HepG2 (cell line): ENCODE results near the gene ZFHX3. TPM values are rescaled to one million over a fixed set of nuclear protein-coding genes. Genes with fewer than 3 reads are reported as not detected.

Source experiments
- ASH2L ChIP-seq: fragments of 300-600, 200-600 bp; sonication (generic); IDR thresholded peaks from 2 replicates; pipeline ENCODE4 v1.7.0; 2017; ENCODE audit warnings: low read depth, mild to moderate bottlenecking, moderate library complexity, mixed read lengths, low read length; ENCODE audit not compliant: insufficient read length
- ELF1 ChIP-seq: sonication (generic); formaldehyde crosslinking; IDR thresholded peaks from 2 replicates; pipeline ENCODE4 v1.4.0; 2020; ENCODE audit warnings: missing genetic modification reagents
- HOXA3 ChIP-seq: sonication (generic); formaldehyde crosslinking; IDR thresholded peaks from 2 replicates; pipeline ENCODE4 v1.5.0; 2020; ENCODE audit warnings: missing genetic modification reagents
- KDM1A ChIP-seq: IDR thresholded peaks from 2 replicates; pipeline ENCODE4 v1.6.1; 2016; ENCODE audit warnings: missing compliant biosample characterization
- KLF6 ChIP-seq: IDR thresholded peaks from 2 replicates; pipeline ENCODE4 v1.8.0; 2016; ENCODE audit warnings: missing biosample characterization, missing genetic modification reagents
- MAZ ChIP-seq, 2 experiments: sonication (generic) in 1 of 2; formaldehyde crosslinking in 1 of 2; IDR thresholded peaks; 2 replicates each; pipeline versions ENCODE4 v1.5.0 to v1.6.1; 2012 to 2020; ENCODE audit warnings: low read depth in 2 of 2, mild to moderate bottlenecking in 2 of 2, borderline replicate concordance in 1 of 2, improper control_type of control experiment in 1 of 2, low read length in 1 of 2, missing genetic modification reagents in 1 of 2, moderate library complexity in 1 of 2
- PTBP1 ChIP-seq: fragments of 200-400 bp; formaldehyde crosslinking; IDR thresholded peaks from 2 replicates; pipeline ENCODE4 v1.6.1; 2018; ENCODE audit warnings: low read length, low read depth; ENCODE audit not compliant: poor library complexity, severe bottlenecking
- RBM39 ChIP-seq: fragments of 200-400 bp; formaldehyde crosslinking; IDR thresholded peaks from one replicate; pipeline ENCODE4 v1.6.1; 2018; ENCODE audit warnings: antibody characterized with exemption, mild to moderate bottlenecking, low read depth, low read length; ENCODE audit not compliant: poor library complexity, severe bottlenecking
- TP53 ChIP-seq: sonication (generic); formaldehyde crosslinking; conservative IDR thresholded peaks from 2 replicates; pipeline ENCODE4 v1.4.0; 2020; ENCODE audit warnings: missing genetic modification reagents
- ZFP1 ChIP-seq: IDR thresholded peaks from 2 replicates; pipeline ENCODE4 v1.6.1; 2016
- ZNF205 ChIP-seq: IDR thresholded peaks from 2 replicates; pipeline ENCODE4 v1.6.1; 2018; ENCODE audit warnings: missing biosample characterization, missing genetic modification reagents
- polyA plus RNA-seq, 8 experiments: library from polyadenylated mRNA; depleted of rRNA in 3 of 8; stranded (reverse) in 7 of 8; unstranded in 1 of 8; fragments of >200 nt; fragmentation: Illumina TruSeq in 4 of 8; extraction: Trizol in 4 of 8; gene quantifications; 2 replicates each; pipeline versions ENCODE4 v1.2.1 to v1.2.3, GENCODE V29; 2011 to 2016; ENCODE audit warnings: low read depth in 4 of 8, missing spikeins in 1 of 8, mixed read lengths in 1 of 8; ENCODE audit not compliant: insufficient read depth in 1 of 8
- total RNA-seq, 5 experiments: library from RNA; depleted of rRNA; stranded (reverse); fragments of >200 nt; fragmentation: Illumina TruSeq; extraction: Trizol; gene quantifications; 2 replicates each; pipeline ENCODE4 v1.2.3, GENCODE V29; 2016; ENCODE audit warnings: low read depth in 1 of 5
- TF ChIP-seq, protein P1 (sequence below): sonication (generic); formaldehyde crosslinking; IDR thresholded peaks from 2 replicates; pipeline ENCODE4 v1.4.0; 2020; ENCODE audit warnings: mild to moderate bottlenecking, missing genetic modification reagents
- TF ChIP-seq, protein P2 (sequence below): IDR thresholded peaks from 2 replicates; pipeline ENCODE4 v1.6.1; 2016; ENCODE audit warnings: low read depth
- TF ChIP-seq, protein P3 (sequence below): sonication (generic); formaldehyde crosslinking; IDR thresholded peaks from 2 replicates; pipeline ENCODE4 v1.9.0; 2021; ENCODE audit warnings: missing genetic modification reagents, borderline replicate concordance
- TF ChIP-seq, protein P4 (sequence below): IDR thresholded peaks from 2 replicates; pipeline ENCODE4 v1.6.1; 2018; ENCODE audit warnings: missing genetic modification reagents, mild to moderate bottlenecking, missing compliant biosample characterization
- TF ChIP-seq, protein P5 (sequence below): sonication (generic); formaldehyde crosslinking; IDR thresholded peaks from 2 replicates; pipeline ENCODE4 v1.8.0; 2022; ENCODE audit warnings: missing genetic modification reagents, mild to moderate bottlenecking, borderline replicate concordance

ZFHX3 gene
- total and polyA plus RNA-seq, 2 of the 13 experiments (the other 11 are each of a cell fraction or from before 2014, with no cell fraction given): 5.0 to 6.0 TPM

DNA sequence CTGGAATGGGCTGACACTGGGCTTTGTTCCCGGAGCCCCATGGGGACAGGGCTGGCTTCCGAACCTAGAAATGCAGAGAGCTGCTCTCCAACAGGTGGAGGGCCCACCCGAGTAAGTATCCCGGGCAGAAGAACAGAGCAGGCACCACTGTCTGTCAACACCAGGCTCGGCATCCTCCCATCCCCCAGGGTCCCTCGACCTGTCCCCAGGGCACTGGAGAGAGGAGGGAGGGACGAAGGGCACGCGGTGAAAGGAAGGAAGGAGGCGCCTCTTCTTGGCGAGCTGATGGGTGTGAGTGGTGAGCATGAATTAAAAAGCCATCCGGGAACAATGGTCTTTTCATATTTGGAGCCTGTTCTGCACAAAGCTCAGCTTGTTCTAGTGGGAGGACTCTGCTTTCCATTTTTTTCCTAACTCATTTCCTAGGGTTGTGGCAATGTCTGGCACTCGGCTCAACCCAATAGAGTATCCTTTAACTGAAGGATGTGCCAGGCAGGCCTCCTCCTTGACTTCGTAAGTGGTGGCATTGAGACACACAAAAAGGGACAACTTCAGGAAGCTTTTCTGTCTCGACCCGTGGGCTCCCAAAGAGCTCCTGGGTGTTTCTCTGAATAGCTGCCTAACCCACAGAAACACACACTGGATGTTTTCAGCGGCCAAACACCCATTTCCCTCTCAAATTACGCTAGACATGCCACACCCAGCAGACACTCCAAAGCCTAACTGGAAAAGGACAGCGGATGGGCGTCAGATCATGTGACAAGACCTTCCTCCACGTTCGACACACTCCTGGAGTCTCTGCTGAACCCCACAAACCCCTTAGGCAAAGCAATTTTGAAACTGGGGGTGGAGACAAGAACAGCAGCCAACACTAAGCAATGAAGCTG, 47.7 kb downstream of the ZFHX3 start (continued):
- TF ChIP-seq ASH2L: peak; percentile 25
- no peak for TF ChIP-seq TP53 (CRISPR knock-in tag)
- no peak for TF ChIP-seq ZFP1
- TF ChIP-seq RBM39: no peak
- TF ChIP-seq PTBP1: no peak
- TF ChIP-seq ELF1 (CRISPR knock-in tag): no peak
- TF ChIP-seq, protein P1, sequence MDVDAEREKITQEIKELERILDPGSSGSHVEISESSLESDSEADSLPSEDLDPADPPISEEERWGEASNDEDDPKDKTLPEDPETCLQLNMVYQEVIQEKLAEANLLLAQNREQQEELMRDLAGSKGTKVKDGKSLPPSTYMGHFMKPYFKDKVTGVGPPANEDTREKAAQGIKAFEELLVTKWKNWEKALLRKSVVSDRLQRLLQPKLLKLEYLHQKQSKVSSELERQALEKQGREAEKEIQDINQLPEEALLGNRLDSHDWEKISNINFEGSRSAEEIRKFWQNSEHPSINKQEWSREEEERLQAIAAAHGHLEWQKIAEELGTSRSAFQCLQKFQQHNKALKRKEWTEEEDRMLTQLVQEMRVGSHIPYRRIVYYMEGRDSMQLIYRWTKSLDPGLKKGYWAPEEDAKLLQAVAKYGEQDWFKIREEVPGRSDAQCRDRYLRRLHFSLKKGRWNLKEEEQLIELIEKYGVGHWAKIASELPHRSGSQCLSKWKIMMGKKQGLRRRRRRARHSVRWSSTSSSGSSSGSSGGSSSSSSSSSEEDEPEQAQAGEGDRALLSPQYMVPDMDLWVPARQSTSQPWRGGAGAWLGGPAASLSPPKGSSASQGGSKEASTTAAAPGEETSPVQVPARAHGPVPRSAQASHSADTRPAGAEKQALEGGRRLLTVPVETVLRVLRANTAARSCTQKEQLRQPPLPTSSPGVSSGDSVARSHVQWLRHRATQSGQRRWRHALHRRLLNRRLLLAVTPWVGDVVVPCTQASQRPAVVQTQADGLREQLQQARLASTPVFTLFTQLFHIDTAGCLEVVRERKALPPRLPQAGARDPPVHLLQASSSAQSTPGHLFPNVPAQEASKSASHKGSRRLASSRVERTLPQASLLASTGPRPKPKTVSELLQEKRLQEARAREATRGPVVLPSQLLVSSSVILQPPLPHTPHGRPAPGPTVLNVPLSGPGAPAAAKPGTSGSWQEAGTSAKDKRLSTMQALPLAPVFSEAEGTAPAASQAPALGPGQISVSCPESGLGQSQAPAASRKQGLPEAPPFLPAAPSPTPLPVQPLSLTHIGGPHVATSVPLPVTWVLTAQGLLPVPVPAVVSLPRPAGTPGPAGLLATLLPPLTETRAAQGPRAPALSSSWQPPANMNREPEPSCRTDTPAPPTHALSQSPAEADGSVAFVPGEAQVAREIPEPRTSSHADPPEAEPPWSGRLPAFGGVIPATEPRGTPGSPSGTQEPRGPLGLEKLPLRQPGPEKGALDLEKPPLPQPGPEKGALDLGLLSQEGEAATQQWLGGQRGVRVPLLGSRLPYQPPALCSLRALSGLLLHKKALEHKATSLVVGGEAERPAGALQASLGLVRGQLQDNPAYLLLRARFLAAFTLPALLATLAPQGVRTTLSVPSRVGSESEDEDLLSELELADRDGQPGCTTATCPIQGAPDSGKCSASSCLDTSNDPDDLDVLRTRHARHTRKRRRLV (CRISPR knock-in tag): no peak
- TF ChIP-seq ZNF205: 0 out of 2 replicates have a peak, but pooled peaks have one; percentile 22
- no peak for TF ChIP-seq KLF6 (CRISPR knock-in tag)
- TF ChIP-seq, protein P2, sequence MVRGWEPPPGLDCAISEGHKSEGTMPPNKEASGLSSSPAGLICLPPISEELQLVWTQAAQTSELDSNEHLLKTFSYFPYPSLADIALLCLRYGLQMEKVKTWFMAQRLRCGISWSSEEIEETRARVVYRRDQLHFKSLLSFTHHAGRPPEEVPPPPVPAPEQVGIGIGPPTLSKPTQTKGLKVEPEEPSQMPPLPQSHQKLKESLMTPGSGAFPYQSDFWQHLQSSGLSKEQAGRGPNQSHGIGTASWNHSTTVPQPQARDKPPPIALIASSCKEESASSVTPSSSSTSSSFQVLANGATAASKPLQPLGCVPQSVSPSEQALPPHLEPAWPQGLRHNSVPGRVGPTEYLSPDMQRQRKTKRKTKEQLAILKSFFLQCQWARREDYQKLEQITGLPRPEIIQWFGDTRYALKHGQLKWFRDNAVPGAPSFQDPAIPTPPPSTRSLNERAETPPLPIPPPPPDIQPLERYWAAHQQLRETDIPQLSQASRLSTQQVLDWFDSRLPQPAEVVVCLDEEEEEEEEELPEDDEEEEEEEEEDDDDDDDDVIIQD (CRISPR knock-in tag): 0 out of 2 replicates have a peak, but pooled peaks have one; percentile 36
- TF ChIP-seq HOXA3 (CRISPR knock-in tag): peak; percentile 34; the same call in 1 of the 2 replicates
- TF ChIP-seq, protein P3, sequence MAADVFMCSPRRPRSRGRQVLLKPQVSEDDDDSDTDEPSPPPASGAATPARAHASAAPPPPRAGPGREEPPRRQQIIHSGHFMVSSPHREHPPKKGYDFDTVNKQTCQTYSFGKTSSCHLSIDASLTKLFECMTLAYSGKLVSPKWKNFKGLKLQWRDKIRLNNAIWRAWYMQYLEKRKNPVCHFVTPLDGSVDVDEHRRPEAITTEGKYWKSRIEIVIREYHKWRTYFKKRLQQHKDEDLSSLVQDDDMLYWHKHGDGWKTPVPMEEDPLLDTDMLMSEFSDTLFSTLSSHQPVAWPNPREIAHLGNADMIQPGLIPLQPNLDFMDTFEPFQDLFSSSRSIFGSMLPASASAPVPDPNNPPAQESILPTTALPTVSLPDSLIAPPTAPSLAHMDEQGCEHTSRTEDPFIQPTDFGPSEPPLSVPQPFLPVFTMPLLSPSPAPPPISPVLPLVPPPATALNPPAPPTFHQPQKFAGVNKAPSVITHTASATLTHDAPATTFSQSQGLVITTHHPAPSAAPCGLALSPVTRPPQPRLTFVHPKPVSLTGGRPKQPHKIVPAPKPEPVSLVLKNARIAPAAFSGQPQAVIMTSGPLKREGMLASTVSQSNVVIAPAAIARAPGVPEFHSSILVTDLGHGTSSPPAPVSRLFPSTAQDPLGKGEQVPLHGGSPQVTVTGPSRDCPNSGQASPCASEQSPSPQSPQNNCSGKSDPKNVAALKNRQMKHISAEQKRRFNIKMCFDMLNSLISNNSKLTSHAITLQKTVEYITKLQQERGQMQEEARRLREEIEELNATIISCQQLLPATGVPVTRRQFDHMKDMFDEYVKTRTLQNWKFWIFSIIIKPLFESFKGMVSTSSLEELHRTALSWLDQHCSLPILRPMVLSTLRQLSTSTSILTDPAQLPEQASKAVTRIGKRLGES (CRISPR knock-in tag): no peak
- TF ChIP-seq MAZ (IDR thresholded peaks at IDR 0.05; ENCODE audit: borderline replicate concordance, low read depth, low read length): no peak
- TF ChIP-seq MAZ (CRISPR knock-in tag; IDR thresholded peaks at IDR 0.05; ENCODE audit: low read depth): no peak
- TF ChIP-seq, protein P4, sequence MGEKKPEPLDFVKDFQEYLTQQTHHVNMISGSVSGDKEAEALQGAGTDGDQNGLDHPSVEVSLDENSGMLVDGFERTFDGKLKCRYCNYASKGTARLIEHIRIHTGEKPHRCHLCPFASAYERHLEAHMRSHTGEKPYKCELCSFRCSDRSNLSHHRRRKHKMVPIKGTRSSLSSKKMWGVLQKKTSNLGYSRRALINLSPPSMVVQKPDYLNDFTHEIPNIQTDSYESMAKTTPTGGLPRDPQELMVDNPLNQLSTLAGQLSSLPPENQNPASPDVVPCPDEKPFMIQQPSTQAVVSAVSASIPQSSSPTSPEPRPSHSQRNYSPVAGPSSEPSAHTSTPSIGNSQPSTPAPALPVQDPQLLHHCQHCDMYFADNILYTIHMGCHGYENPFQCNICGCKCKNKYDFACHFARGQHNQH: peak; percentile 41; the same call in 1 of the 2 replicates
- TF ChIP-seq, protein P5, sequence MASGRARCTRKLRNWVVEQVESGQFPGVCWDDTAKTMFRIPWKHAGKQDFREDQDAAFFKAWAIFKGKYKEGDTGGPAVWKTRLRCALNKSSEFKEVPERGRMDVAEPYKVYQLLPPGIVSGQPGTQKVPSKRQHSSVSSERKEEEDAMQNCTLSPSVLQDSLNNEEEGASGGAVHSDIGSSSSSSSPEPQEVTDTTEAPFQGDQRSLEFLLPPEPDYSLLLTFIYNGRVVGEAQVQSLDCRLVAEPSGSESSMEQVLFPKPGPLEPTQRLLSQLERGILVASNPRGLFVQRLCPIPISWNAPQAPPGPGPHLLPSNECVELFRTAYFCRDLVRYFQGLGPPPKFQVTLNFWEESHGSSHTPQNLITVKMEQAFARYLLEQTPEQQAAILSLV (CRISPR knock-in tag): no peak
- peak; percentile 80 for TF ChIP-seq KDM1A (CRISPR knock-in tag)
